Middle frontal gyrus (tissue), 1 donor: ENCODE data around the gene OAT.
"Not testable (repeated sequence)": the region's sequence is repeated elsewhere in the genome, so short reads cannot be mapped to it uniquely, and the experiment has no call there.

ENCODE experiments used
- DNase-seq: peaks from one replicate; pipeline ENCODE4 v3.0.0-alpha.2; 2015; ENCODE audit warnings: low spot score; ENCODE audit errors: extremely low spot score

OAT gene

DNA sequence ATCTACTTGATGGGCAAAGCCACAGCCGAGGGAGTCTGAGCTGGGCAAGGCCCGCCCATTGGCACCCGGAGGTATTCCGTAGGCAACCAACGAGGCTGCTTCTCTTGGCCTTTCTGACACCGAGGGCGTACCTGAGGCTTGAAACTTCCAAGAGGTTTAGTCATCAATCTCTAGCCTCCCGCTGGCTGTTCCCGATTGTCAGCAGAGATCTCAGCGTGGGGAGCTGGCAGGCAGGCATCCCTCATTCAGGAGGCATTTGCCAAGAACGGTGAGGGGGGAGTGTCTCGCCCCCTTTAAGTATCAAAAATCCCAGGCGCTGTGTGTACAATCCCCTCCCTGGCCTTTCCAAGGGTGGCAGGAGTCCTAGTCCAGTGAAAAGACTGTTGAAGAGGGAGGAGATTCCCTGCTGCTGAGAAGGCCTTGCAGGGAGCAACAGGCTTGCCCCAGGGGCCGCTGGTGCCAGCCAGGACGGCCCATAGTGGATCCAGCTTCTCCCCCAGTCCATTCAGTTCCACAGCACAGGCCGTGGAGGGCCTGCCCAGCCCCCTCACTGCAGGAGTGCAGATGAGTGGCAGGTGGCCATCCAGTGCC is 39.7 kb downstream of the OAT start:
- no peak for DNase-seq

DNA sequence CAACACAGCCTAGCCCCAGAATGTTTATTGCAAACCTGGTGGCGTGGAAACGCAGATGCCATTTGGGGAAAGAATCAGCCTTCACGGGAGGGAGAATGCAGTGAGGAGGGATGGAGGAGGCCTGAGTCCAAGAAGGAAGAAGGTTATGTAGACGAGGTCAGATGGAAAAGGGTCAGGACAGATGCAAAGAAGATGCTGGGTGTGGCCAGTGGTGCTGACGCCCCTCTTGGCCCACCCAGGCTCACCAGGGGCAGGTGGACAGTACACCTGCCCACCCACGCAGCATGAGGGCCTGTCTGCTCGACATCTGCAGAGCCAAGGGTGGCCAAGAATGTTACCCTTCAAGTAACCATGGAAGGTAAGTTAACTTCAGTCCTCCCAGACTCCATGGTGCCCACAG is 40.5 kb downstream of the OAT start:
- DNase-seq, result no peak

DNA sequence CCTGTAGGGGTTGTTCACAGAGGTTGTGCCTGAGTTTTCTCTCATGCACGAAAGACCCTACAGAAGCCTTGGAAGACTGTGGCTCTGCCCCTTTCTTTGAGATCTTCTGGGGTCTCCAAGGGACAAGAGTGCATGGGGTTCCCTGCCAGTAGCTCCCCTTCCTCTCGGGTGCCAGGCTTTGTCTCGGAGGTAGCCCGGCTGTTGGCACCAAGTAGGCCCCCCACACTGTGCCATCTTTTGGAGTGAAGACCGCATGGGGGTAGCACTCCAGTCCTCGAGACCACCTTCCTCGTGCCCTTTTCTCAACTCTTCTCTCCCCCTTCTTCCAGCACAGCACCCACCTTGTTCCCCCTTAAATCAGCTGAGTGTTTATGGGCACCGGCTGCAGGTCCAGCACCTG is 41.6 kb downstream of the OAT start:
- no peak for DNase-seq

DNA sequence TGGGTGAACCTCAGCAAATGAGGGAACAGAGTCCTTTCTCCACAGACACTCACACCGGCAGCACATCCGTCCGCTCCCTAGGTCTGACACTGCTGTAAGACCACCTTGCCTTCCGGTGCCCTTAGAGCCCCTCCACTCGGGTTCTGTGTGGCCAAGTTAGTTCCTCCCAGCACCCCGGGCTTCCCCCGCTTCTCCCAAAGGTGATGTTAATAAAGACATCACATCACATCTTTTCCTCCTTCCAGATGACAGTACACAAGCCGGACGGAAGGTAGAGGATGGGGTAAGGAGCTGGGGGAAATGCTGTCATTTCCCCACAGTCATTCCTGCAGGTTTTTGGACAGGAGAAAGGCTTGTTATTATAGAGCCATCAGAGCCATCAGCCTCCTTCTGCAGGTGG is 42.3 kb downstream of the OAT start:
- DNase-seq, result no peak

DNA sequence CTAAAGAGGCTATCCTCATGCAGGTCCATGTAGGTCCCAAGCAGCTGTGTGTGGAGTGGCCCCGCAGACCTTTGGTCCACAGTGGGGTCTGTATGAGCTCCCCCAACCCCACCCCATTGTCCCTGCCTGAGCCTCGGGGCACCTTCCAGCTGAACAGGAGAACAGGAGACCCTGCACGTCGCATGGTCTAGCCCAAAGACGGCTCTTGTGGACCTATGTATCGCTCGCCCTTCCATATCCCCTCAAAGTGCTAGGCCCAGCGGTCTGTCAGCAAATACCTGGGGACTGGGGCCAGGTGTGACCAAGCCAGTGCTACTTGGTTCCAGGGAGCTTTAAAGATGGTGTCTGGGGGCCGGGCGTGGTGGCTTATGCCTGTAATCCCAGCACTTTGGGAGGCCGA is 43.0 kb downstream of the OAT start:
- DNase-seq, result no peak

DNA sequence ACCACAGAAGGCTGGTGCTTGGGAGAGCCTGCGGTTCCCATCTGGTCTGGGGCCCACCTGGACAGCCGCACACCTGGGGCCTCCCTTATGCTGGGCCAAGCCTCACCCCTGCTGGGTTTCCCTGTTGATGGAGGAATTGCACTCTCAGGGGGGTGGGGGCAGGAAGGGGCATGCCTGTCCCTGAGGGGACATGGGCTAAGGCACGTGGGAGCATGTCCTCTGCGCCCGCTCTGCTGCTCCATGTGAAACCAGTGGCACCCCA is 43.4 kb downstream of the OAT start:
- no peak for DNase-seq

DNA sequence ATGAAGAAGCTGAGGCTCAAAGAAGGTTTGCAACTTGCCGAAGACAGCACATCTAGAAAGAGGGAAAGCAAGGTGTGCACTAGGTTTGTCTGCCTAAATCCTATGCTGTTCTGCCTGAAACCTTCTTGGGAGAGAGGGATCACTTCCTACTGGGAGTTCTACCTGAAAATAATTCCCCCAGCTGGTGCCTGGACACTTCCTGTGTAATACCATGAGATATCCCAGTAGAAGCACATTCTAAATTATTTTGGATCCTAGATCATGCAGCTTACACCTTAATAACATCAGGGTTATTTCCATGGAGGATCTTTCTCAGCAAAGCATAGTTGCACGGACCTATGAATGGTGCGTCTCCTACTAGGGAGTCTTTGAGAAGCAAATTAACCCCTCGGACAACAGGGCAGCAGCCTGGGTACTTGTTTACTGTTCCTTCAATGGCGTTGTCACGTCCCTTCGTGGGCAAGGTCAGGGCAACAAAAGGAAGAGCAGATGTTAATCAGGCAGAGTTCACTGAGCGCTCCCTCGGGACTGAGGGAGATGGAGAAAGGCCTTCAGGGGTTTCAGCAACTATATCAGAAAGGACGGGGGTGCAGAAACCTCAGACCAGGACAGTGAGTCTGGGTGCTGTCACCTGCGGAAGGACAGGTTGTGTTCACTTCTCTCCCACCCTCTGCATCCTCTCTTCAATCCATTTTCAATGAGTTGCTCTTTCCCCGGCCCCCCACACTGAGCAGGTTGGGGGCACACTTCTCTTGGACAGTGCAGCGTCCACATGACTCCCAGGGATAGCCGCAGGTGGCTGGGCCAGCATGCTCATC is 44.0 kb downstream of the OAT start:
- DNase-seq, result no peak

DNA sequence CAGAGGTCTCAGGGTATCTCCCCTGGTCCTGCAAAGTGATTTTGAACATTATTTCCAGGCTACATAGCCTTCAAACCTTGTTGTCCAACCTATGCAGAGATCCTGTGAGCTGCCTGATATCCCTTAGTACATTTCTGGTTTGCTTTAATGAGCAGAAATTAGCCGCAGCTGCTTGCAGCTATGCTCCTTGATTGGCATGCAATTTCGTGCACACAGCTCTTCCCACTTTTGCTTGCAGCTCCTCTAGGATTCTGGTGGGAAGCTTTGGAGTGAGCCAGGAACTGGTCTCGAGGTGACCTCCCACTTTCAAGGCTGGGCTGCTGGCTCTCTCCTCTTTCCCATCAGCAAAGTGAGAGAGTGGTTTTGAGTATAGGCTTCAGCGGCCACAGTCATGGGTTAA is 45.8 kb downstream of the OAT start:
- no peak for DNase-seq

DNA sequence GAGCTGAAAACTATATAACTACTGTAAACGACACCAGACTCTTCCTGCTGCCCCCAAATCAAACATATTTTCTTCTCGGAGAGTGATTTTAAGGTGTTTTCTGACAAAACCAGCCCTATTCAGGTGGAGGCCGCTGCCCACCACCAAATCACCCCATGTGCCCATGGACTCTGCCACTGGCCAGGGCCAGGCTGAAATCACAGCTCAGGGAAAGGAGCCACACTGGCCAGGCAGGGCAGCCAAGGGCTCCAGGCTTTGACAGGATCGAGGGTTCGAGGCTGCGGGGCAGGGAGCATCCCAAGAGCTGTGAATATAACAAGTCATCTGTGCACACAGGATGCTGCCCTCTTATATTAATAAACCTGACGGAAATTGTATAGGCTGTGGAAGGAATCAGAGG is 48.3 kb downstream of the OAT start:
- no peak for DNase-seq

DNA sequence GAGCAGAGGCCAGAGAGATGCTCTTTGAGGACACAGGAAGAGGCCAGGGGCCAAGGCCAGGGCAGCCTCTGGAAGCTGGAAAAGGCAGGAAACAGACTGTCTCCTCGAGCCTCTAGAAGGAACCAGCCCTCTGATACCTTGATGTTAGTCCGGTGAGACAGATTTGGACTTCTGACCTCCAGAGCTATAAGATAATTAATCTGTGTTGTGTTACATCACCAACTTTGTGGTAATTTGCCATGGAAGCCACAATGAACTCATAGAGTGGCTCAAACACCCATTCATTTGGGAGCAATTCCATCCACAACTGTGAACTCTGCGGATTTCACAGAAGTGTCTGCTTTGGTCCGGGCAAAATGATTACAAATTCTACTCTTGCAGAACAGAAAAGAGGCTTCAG is 48.7 kb downstream of the OAT start:
- no peak for DNase-seq

DNA sequence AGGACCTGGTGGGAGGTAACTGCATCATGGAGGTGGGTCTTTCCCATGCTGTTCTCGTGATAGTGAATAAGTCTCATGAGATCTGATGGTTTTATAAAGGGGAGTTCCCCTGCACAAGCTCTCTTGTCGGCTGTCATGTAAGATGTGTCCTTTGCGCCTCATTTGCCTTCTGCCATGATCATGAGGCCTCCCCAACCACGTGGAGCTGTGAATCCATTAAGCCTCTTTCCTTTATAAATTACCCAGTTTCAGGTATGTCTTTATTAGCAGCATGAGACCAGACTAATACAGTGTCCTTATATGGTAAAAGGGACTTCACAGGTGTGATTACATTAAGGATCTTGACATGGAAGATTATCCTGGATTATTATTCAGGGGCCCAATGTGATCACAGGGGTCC is 49.2 kb downstream of the OAT start:
- DNase-seq, result not testable (repeated sequence)

DNA sequence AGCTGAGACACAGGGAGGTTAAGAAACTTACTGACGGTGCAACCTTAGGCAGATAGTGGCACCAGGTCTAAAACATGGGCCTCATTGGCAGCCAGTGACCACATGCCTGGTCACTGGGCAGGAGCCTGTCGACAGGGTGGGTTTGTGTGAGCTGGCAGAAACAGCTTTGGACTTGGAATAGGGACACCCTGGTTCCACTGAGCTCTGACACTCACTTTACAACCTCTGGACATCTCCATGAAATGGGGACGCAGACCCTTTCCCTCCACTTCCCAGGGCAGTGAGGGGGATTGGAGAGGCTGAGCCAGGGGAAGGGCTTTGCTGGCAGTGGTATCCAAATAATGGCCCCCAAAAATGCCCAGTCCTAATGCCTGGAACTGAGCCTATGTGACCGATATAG is 49.7 kb downstream of the OAT start:
- no peak for DNase-seq

DNA sequence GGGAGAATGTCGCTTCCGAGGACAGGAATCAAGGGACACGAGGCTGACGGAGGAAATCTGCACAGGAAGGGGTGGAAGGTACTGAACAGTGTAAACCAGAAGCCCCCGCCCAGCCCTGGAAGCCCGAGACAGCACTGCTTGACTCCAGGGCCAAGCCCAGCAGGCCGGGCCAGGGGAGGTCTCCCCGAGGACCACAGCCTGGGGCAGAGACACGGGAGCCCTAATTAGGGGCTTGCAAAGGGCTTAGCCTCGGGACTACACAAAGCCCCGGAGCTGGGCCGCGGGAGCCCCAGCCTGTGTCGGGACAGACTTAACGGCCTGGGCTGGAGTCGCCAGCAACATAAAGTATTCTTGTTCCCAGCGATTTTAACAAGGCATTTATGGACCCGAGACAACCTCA is 50.8 kb downstream of the OAT start:
- no peak for DNase-seq

DNA sequence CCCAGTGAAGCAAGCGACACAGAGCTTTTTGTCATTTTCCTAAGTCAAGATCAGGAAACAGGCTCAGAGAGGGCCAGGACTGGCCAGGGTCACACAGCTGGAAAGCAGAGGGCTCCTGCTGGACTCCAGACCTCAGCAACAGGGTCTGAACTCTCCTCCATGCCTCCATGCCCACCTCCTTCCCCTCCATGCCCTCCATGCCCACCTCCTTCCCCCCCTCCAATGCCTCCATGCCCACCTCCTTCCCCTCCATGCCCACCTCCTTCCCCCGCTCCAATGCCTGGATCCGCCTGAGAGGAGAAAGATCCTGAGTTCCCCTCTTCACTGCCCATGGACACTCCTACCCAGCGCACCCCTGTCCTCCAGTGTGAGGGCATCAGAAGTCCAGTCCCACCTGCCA is 51.3 kb downstream of the OAT start:
- no peak for DNase-seq

DNA sequence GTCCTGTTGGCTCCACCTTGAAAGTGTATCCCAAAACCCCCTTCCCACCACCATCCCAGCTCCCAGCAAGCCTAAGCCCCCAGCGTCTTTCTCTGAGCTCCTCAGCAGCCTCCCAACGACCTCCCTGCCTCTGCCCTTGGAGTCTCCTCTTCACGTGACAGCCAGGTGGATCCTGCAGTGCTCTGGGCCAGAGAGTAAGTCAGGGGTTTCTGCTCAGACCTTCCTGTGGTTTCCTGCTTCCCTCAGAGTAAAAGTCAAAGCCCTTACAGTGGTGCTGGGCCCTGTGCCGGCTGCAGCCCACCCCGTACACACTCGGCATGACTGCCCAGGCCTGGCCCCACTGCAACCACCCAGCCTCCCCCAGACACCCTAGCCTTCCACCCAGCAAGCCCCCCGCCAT is 51.9 kb downstream of the OAT start:
- DNase-seq, result no peak

DNA sequence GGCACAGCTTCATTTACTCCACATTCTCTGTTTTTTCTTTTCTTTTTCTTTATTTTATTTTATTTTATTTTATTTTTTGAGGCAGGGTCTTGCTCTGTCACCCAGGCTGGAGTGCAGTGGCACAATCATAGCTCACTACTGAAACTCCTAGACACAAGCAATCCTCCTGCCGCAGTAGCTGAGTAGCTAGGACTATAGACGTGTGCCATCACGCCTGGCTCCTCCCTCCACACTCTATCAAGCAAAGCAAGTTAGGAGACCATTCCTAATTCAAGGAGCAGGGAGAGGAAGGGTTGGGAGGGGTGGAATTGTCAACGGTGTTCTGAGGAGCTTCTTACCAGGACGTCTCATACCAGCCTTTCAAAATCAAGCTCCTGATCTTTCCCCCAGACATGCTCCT is 52.4 kb downstream of the OAT start:
- no peak for DNase-seq

DNA sequence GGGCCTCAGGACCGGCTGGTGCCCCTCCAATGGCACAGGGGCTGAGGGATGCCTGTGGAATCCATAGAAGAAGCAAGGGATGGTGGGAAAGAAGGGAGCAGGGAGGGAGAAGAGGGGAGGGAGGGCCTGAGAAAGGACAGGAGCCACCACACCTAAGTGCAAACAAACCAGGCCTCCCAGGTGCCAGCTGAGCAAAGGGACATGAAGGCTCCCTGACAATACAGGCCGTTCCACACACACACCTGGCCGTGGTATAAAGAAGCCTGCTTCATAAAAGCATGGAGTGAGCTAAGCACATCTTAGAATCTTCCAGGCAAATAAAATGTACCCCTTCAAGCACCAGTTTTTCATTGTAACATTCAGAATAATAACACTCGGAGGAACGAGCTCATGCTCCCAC is 54.0 kb downstream of the OAT start:
- no peak for DNase-seq

DNA sequence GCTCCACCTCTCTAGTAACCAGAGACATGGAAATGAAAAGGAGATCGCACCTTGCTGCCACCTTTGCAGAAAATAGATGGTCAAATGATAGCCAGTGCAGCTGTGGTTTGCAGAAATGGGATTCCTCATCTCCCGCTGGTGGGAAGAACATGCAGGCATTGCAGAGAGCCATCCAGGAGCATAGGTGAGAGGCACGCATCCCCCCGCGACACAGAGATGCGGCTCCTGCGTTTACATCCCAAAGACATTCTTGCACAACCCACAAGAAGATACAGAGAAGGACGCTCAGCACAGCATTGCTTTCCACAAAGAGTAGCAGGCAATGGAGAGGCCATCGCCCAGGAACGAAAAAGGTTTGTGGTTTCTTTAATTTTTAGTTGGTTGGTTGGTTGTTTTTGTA is 56.2 kb downstream of the OAT start:
- no peak for DNase-seq

DNA sequence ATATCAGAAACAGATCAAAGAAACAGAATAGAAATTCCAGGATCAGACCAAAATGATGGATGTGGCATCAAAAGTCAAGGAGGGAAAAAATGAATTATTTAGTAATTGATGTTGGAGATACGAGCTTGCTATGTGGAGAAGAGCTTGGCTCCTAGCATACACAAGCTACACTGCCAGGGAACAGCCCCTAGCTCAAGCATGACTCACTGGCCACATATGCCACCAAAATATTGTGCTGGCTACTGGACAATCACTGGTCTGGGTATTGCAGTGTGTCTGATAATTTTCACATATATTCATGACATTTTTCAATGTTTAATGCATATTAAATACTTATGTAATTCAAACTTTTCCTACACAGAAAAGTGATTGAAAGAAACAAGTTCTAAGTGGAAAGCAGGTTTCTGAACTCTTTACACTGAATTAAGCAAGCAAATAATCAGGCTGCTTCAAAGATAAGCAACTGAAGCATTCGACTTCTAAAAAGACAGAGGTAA is 59.3 kb downstream of the OAT start:
- DNase-seq, result no peak

DNA sequence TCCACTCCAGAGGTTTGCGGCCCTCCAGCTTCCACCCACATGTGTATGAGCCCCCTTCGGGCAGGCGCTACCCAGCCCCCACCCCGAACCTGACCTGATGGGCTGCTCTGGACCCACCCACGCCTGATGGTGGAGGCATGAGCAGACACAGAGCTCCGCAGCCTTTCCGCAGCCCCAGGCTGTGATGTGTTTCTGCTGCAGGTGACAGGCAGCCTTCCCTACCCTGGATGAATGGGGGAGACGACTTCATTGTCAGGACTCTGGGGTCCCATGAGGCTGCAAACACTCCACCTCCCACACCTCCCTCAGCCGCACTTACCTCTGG is 61.2 kb downstream of the OAT start:
- DNase-seq, result no peak

DNA sequence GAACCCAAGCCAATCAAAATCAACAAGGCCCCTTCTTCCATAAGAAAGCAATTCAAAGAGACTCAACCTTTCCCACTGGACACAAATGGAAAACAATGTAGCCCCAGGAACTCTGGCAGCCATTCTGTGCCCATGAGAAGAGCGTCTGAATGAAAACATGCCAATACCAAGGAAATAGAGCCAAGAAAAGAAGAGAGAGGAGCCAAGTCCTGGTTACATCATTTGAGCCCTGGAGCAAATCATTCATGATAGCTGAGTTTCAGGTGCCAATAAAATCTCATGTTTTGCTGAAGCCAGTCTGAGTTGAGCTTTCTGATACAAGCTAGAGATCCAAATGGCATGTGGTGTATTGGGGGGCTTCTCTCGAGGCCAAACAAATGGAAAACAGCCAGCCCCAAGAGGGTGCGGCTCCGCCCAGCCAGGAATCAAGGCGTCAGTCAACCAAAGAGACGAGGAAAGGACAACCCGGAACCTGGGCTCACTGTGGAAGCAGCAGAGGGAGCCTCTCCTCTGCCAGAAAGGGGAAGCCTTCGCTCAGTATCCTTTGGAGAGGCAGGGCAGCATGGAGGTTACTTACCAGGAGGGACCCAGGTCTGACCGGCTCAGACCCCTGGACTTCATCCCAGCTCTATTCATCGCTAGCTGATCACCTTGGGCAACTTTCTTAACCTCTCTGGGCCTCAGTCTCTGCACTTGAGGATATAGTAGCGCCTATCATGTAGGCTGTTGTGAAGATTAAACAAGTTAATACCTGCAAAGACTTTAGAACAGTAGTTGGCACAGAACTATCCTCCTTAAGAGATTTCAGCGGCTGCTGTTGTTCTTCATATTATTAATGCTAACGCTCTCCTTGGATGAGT is 61.8 kb downstream of the OAT start:
- no peak for DNase-seq
